ENCODE results near the gene SPOCD1. TPM values are rescaled to one million over a fixed set of nuclear protein-coding genes. Genes with fewer than 3 reads are reported as not detected.

SPOCD1 gene
- total RNA-seq, 2 donors from 2014 or later = 0.43 TPM; not detected in 1

GRCh38 chr1:31815307-31815645 is 546 bp downstream of the SPOCD1 start:
- no peak for DNase-seq (ENCODE audit: low spot score)
- H3K4me1 ChIP-seq = no peaks in the 10 kb centered on the region
- no peak overlapping the region for H3K27ac ChIP-seq
- H3K27me3 ChIP-seq = no peaks in the 10 kb centered on the region
- H3K4me3 ChIP-seq = no peak overlapping the region
- H3K9me3 ChIP-seq = no peaks in the 10 kb centered on the region
- no peaks in the 10 kb centered on the region for H3K36me3 ChIP-seq
- no peak for TF ChIP-seq CTCF (IDR thresholded peaks at IDR 0.05)

GRCh38 chr1:31814631-31815306 is 1.1 kb downstream of the SPOCD1 start:
- Histone ChIP-seq H3K4me3 (no peak overlapping the region), H3K36me3 (no peaks in the 10 kb centered on the region), H3K27me3 (no peaks in the 10 kb centered on the region), H3K9me3 (no peaks in the 10 kb centered on the region), H3K27ac (no peak overlapping the region), H3K4me1 (no peaks in the 10 kb centered on the region)
- peak; percentile 34 for DNase-seq (ENCODE audit: low spot score)
- no peak for TF ChIP-seq CTCF (IDR thresholded peaks at IDR 0.05)

- TF ChIP-seq CTCF (IDR thresholded peaks at IDR 0.05) = no peak
- DNase-seq (ENCODE audit: low spot score) = peak; percentile 52
- Histone ChIP-seq H3K9me3 (no peaks in the 10 kb centered on the region), H3K4me1 (no peaks in the 10 kb centered on the region), H3K27ac (no peak overlapping the region), H3K4me3 (no peak overlapping the region), H3K27me3 (no peaks in the 10 kb centered on the region), H3K36me3 (no peaks in the 10 kb centered on the region)
Measured at GRCh38 chr1:31814041-31814511, 1.7 kb downstream of the SPOCD1 start.

GRCh38 chr1:31812158-31812829 is 3.5 kb downstream of the SPOCD1 start:
- H3K9me3 ChIP-seq = no peaks in the 10 kb centered on the region
- DNase-seq (ENCODE audit: low spot score) = peak; percentile 51
- H3K4me3 ChIP-seq = no peak overlapping the region
- H3K27me3 ChIP-seq = no peaks in the 10 kb centered on the region
- H3K27ac ChIP-seq = no peak overlapping the region
- H3K36me3 ChIP-seq = no peaks in the 10 kb centered on the region
- TF ChIP-seq CTCF (IDR thresholded peaks at IDR 0.05) = no peak
- H3K4me1 ChIP-seq = no peaks in the 10 kb centered on the region

- no peaks in the 10 kb centered on the region for H3K36me3 ChIP-seq
- DNase-seq (ENCODE audit: low spot score) = no peak
- H3K9me3 ChIP-seq = no peaks in the 10 kb centered on the region
- H3K27me3 ChIP-seq = no peaks in the 10 kb centered on the region
- H3K4me1 ChIP-seq = no peaks in the 10 kb centered on the region
- TF ChIP-seq CTCF (IDR thresholded peaks at IDR 0.05) = no peak
- no peak overlapping the region for H3K27ac ChIP-seq
- H3K4me3 ChIP-seq = no peak overlapping the region
Measured at GRCh38 chr1:31811605-31812004, 4.2 kb downstream of the SPOCD1 start.

All from right atrium auricular region (tissue), 2 donors.